ENCODE data around the gene IDUA.

DNA sequence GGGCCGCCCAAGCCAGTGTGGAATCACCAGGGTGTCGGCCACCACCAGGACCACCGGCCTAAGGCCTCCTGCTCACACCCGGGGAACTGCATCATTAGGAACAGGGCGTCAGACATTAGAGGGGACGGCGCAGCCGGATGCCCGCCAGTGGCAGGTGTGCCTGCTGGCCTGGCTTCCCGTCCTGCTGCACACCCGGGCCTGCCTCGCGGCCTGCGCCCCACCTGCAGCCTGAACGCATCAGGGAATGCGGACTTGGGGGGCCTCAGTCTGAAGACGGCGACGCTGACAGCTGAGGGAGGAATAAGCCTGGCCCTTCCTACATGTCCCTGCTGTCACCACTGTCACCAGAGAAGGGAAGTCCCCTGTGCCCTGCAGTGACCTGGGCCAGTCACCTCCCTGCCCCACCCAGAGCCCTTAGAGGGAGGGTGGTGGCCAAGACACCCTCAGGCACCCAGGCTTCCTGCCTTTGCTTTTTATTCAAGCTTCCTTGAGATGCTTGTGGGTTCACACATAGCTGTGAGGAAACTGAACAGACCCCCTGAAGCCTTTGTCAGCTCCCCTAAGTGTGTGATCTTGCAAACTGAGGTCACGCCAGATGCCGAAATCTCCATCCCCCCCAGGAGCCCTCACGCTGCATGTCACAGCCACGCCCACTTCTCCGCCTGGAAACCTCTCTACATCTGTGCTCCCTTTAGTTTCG lies 16.6 kb upstream of the IDUA start:
- TF ChIP-seq, protein P1, sequence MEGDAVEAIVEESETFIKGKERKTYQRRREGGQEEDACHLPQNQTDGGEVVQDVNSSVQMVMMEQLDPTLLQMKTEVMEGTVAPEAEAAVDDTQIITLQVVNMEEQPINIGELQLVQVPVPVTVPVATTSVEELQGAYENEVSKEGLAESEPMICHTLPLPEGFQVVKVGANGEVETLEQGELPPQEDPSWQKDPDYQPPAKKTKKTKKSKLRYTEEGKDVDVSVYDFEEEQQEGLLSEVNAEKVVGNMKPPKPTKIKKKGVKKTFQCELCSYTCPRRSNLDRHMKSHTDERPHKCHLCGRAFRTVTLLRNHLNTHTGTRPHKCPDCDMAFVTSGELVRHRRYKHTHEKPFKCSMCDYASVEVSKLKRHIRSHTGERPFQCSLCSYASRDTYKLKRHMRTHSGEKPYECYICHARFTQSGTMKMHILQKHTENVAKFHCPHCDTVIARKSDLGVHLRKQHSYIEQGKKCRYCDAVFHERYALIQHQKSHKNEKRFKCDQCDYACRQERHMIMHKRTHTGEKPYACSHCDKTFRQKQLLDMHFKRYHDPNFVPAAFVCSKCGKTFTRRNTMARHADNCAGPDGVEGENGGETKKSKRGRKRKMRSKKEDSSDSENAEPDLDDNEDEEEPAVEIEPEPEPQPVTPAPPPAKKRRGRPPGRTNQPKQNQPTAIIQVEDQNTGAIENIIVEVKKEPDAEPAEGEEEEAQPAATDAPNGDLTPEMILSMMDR (IDR thresholded peaks at IDR 0.05; ENCODE audit: low read depth, low read length, missing input control), result no peak
- TF ChIP-seq GABPA (IDR thresholded peaks at IDR 0.05 in 1 of 2, conservative IDR thresholded peaks at IDR 0.05 in 1 of 2), result no peak
- TF ChIP-seq TAF1 (conservative IDR thresholded peaks at IDR 0.05), result no peak
- TF ChIP-seq, protein P2, sequence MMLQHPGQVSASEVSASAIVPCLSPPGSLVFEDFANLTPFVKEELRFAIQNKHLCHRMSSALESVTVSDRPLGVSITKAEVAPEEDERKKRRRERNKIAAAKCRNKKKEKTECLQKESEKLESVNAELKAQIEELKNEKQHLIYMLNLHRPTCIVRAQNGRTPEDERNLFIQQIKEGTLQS (IDR thresholded peaks at IDR 0.05), result no peak
- TF ChIP-seq RAD21 (IDR thresholded peaks at IDR 0.05), result no peak

Measured in liver (tissue), 3 donors.